Lung (tissue), 12 donors: ENCODE data around the gene AGBL3. TPM values are rescaled to one million over a fixed set of nuclear protein-coding genes. Genes with fewer than 3 reads are reported as not detected.

Source experiments
- ATAC-seq: fragments of 200-7000 bp; cut with Tn5 transposase; one replicate; pipeline ENCODE4 v1.9.1; 2020; ENCODE audit warnings: moderate number of reproducible peaks; ENCODE audit not compliant: insufficient read depth, low FRiP score
- DNase-seq, 3 donors: peaks; one replicate each; pipeline ENCODE4 v3.0.0-alpha.2; 2013 to 2017
- H3K27ac ChIP-seq, 2 donors: one replicate each; pipeline ENCODE4 v1.5.1; 2013; ENCODE audit warnings: mild to moderate bottlenecking in 2 of 2, moderate library complexity in 2 of 2, control low read depth in 1 of 2, inconsistent platforms in 1 of 2, low read depth in 1 of 2, low read length in 1 of 2
- H3K27me3 ChIP-seq, 3 donors: one replicate each; pipeline ENCODE4 v1.5.1; 2013; ENCODE audit warnings: low read length in 2 of 3; ENCODE audit not compliant: control insufficient read depth in 3 of 3, insufficient read depth in 3 of 3
- H3K36me3 ChIP-seq, 4 donors: one replicate each; pipeline ENCODE4 v1.5.1; 2013; ENCODE audit warnings: low read length in 4 of 4, mild to moderate bottlenecking in 1 of 4, moderate library complexity in 1 of 4; ENCODE audit not compliant: control insufficient read depth in 4 of 4, insufficient read depth in 4 of 4
- H3K4me1 ChIP-seq, 5 donors: one replicate each; pipeline ENCODE4 v1.5.1; 2013; ENCODE audit warnings: low read length in 5 of 5, mild to moderate bottlenecking in 2 of 5, moderate library complexity in 1 of 5; ENCODE audit not compliant: control insufficient read depth in 5 of 5, insufficient read depth in 5 of 5
- H3K4me3 ChIP-seq: one replicate; pipeline ENCODE4 v1.5.1; 2013; ENCODE audit warnings: mild to moderate bottlenecking, control low read depth, moderate library complexity
- H3K9ac ChIP-seq, 2 donors: one replicate each; pipeline ENCODE4 v1.5.1; 2013; ENCODE audit warnings: low read length in 2 of 2, control low read depth in 1 of 2; ENCODE audit not compliant: insufficient read depth in 1 of 2
- H3K9me3 ChIP-seq, 4 donors: one replicate each; pipeline ENCODE4 v1.5.1; 2013; ENCODE audit warnings: low read length in 3 of 4, mild to moderate bottlenecking in 1 of 4, moderate library complexity in 1 of 4; ENCODE audit not compliant: control insufficient read depth in 4 of 4, insufficient read depth in 3 of 4
- CTCF ChIP-seq: IDR thresholded peaks from 2 replicates; pipeline ENCODE4 v1.5.1; 2012; ENCODE audit warnings: mild to moderate bottlenecking; ENCODE audit errors: control extremely low read depth, extremely low read depth
- WGBS, 2 donors: extraction: QIAGEN DNeasy Blood & Tissue Kit; methylation state at CpG; one replicate each; pipeline ENCODE4 v1.1.7; 2013; 5-methylcytosine and 5-hydroxymethylcytosine counted together
- polyA plus RNA-seq, 2 donors: library from polyadenylated mRNA; stranded (reverse); fragments of 200-250 nt; gene quantifications; one replicate each; pipeline ENCODE4 v1.2.1, GENCODE V29; 2013
- total RNA-seq, 2 donors: library from RNA; depleted of rRNA in 1 of 2; stranded (reverse); fragments of >200 nt in 1 of 2; gene quantifications; one replicate each; pipeline ENCODE4 v1.2.1, GENCODE V29; 2014 to 2021
- donor health status: control.
- donor health status: control.
- donor health status: Bipolar disorder and iron deficiency.
- donor health status: healthy.
- donor health status: DM: yes; HTN: yes; CAD: no.

The AGBL3 gene
- total and polyA plus RNA-seq, 4 donors = 1.3 to 5.2 (median 2.8) TPM

DNA sequence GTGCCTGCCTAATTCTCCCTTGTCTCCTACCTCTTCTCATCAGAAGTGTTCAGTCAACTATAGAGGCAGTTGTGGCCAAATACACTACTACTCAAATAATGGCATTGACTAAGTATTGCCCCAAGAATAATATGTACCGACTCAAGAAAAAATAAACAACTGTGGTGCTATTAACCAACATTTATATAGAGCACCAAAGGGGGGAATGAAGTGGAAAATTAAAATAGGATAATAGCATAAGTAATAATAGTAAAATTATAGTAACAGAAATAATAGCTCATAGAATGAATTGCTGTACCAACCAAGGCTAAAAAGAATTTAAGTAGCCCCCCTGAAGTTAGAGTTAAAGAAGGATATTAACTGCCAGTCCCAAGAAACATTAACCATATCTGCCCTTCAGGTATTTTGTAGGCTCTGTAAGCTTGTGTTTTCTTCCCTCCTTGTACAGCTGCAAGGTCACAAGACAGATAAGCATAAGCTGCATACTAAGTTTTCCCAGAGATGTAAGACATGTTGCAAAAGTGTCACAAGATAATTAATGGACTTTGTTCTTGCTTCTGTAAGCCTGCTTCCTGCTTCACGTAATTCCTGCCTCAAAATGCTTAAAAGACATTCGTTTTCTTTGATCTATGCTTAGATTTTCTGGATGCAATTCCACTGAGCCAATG is 195.1 kb downstream of the AGBL3 start:
- peaks cover 6 to 19% (median 13%) of the 10 kb centered on the region in 4 donors for H3K9me3 ChIP-seq
- H3K27ac ChIP-seq = no peak overlapping the region
- H3K36me3 ChIP-seq = peaks cover 15 to 44% (median 33%) of the 10 kb centered on the region in 4 donors
- no peak overlapping the region for H3K9ac ChIP-seq
- 88 to 95% methylated on average over 3 of the region's 3 CpGs for WGBS, 2 donors
- ATAC-seq (no peak), DNase-seq (no peak)
- no peak for TF ChIP-seq CTCF
- H3K4me1 ChIP-seq = no peaks in the 10 kb centered on the region
- no peak overlapping the region for H3K4me3 ChIP-seq
- no peaks in the 10 kb centered on the region for H3K27me3 ChIP-seq

DNA sequence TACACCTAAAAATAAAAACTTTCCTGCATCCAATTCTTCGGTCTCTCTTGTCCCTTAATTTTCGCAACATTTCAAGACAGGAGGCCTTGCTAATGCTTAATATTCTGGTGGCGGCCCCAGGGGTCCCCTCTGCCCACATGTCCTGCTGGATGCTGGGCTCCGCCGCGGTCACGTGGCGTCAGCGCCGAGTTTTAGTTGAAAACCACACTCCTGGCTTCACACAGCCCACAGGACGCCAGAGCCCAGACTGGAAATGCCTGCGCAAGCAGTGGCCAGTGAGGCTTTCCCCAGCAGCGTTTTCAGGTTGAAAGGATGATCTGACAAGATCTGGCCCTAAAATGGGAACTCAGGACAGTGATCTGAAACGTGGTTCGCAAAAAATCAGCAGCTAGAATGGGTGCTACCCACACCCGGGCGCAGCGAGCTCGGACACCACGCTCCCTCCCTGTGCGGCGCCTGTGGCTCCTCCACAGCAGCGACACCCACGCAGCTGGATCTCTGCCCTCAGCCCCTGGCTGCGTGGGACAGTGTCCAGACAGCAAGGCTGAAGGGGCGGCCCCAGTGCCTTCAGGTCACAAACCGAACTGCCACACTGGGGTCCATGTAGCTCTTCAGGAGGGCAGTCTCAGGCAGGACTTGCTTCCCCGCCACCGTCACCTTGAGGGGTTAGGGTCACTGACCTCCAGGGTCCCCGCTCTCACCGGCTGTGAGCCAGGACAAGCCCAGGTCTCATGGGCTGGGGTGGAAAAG is 195.8 kb downstream of the AGBL3 start:
- WGBS, 2 donors = 98% methylated on average over 31 of the region's 31 CpGs

GRCh38 chr7:135183478-135183877 is 197.2 kb downstream of the AGBL3 start:
- Histone ChIP-seq H3K9me3 (peaks cover 6 to 19% (median 13%) of the 10 kb centered on the region in 4 donors), H3K36me3 (peaks cover 23 to 49% (median 37%) of the 10 kb centered on the region in 4 donors), H3K4me1 (no peaks in the 10 kb centered on the region), H3K27ac (no peak overlapping the region), H3K27me3 (no peaks in the 10 kb centered on the region), H3K4me3 (no peak overlapping the region), H3K9ac (no peak overlapping the region)
- no peak for TF ChIP-seq CTCF
- DNase-seq = no peak
- WGBS, 2 donors = 95 to 99% methylated on average over 7 of the region's 7 CpGs
- ATAC-seq = no peak

More for the DNA sequence above, 195.8 kb downstream of the AGBL3 start:
- Histone ChIP-seq H3K27ac (no peak overlapping the region), H3K36me3 (peaks cover 21 to 44% (median 33%) of the 10 kb centered on the region in 4 donors), H3K27me3 (no peaks in the 10 kb centered on the region), H3K4me1 (no peaks in the 10 kb centered on the region), H3K9ac (no peak overlapping the region), H3K9me3 (peaks cover 6 to 19% (median 13%) of the 10 kb centered on the region in 4 donors), H3K4me3 (no peak overlapping the region)
- no peak for ATAC-seq
- TF ChIP-seq CTCF = no peak
- no peak for DNase-seq
